ENCODE results near the gene SRD5A3. TPM values are rescaled to one million over a fixed set of nuclear protein-coding genes. Genes with fewer than 3 reads are reported as not detected.

The SRD5A3 gene
- total RNA-seq, 1 donor from 2014 or later = 74.2 TPM

DNA sequence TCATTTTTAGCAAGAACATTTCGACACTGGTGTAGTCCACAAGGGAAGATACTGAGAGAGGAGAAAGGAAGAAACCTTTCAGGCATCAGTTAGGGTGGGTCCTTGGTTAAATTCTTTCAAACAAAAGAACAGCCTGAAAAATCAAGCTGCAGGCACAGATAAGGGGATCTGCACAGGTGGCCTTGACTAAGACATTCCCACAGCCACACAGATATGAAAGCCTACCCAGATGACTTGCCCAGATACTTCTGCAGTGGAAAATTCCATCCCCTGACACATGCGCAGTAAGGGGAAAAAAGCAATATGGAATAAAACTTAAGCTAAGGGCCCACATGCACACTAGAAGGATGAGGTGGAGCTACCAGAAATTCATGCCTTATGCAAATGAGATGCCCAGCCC is 40.8 kb downstream of the SRD5A3 start:
- Mint-ChIP-seq H3K27ac (ENCODE audit: unreplicated experiment) (peak overlapping the region; percentile 88), H3K9me3 (ENCODE audit: unreplicated experiment) (no peaks in the 10 kb centered on the region), H3K36me3 (ENCODE audit: low read depth, unreplicated experiment) (no peaks in the 10 kb centered on the region), H3K27me3 (ENCODE audit: unreplicated experiment) (peaks cover 8% of the 10 kb centered on the region), H3K4me3 (ENCODE audit: unreplicated experiment) (no peak overlapping the region), H3K4me1 (ENCODE audit: unreplicated experiment) (peaks cover 35% of the 10 kb centered on the region)
- TF ChIP-seq, protein P1, sequence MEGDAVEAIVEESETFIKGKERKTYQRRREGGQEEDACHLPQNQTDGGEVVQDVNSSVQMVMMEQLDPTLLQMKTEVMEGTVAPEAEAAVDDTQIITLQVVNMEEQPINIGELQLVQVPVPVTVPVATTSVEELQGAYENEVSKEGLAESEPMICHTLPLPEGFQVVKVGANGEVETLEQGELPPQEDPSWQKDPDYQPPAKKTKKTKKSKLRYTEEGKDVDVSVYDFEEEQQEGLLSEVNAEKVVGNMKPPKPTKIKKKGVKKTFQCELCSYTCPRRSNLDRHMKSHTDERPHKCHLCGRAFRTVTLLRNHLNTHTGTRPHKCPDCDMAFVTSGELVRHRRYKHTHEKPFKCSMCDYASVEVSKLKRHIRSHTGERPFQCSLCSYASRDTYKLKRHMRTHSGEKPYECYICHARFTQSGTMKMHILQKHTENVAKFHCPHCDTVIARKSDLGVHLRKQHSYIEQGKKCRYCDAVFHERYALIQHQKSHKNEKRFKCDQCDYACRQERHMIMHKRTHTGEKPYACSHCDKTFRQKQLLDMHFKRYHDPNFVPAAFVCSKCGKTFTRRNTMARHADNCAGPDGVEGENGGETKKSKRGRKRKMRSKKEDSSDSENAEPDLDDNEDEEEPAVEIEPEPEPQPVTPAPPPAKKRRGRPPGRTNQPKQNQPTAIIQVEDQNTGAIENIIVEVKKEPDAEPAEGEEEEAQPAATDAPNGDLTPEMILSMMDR (IDR thresholded peaks at IDR 0.05; ENCODE audit: unreplicated experiment) = no peak
- DNase-seq (ENCODE audit: low spot score) = no peak

DNA sequence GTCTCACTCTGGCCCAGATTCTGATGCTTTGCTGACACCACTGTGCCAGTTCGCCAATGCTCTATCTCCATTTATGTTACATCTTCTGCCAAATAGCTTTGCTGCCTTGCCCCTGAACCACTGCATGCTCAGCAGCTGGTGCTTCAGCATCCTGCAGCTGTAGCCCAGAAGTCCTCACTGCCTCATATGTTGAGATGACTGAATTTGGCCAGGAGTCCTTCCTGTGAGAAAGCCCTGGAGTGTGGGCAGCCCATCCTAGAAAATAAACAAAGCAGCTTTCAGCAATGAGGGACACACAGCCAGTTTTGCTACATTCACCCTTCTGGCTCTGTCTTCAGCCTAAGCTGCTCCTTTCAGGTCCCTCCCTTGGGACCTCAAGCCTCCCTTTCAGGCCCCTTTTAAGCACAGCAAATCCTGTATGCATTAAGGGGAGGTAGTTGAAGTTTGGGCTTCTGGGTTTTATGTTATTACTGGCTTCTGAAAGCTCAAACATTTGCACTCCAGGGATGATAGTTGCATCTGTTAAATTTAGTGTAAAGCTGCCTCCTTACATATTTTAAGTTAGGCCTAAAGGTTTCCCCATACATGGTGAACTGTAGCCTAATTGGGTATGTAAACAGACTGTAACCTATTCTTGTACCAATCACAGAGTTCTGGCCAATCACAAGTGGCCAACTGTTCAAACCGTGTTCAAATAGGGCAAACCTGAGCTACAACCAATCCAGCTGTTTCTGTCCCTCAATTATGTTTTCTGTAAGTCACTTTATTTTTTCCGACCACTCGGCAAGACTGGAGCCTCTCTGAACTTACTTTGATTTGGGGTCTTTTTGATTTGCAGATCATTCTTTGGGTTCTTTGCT is 47.6 kb downstream of the SRD5A3 start:
- Mint-ChIP-seq H3K9me3 (ENCODE audit: unreplicated experiment) (no peaks in the 10 kb centered on the region), H3K27ac (ENCODE audit: unreplicated experiment) (no peak overlapping the region), H3K36me3 (ENCODE audit: low read depth, unreplicated experiment) (peaks cover 27% of the 10 kb centered on the region), H3K4me1 (ENCODE audit: unreplicated experiment) (peaks cover 39% of the 10 kb centered on the region), H3K27me3 (ENCODE audit: unreplicated experiment) (peaks cover 23% of the 10 kb centered on the region), H3K4me3 (ENCODE audit: unreplicated experiment) (peak overlapping the region; percentile 52)
- no peak for DNase-seq (ENCODE audit: low spot score)
- TF ChIP-seq, protein P1 (IDR thresholded peaks at IDR 0.05; ENCODE audit: unreplicated experiment) = no peak

DNA sequence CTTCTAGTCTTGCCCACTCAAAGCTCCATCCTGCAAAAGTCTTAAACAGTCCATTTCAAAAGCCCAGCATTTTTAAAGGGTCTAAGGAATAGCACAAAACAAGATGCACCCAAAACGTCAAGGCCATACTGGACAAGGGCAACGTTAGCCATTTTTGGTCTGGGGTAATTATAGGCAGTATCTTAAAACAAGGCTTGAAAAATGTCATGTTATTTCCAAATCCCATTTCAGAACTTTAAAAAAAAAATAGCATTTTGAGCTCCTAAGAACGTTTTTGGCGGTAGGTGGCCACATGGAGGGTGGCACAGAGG is 49.1 kb downstream of the SRD5A3 start:
- no peak for DNase-seq (ENCODE audit: low spot score)
- H3K27ac Mint-ChIP-seq (ENCODE audit: unreplicated experiment) = peak overlapping the region; percentile 96
- H3K4me3 Mint-ChIP-seq (ENCODE audit: unreplicated experiment) = peak overlapping the region; percentile 99
- TF ChIP-seq, protein P1 (IDR thresholded peaks at IDR 0.05; ENCODE audit: unreplicated experiment) = no peak
- H3K4me1 Mint-ChIP-seq (ENCODE audit: unreplicated experiment) = peaks cover 40% of the 10 kb centered on the region
- H3K36me3 Mint-ChIP-seq (ENCODE audit: low read depth, unreplicated experiment) = peaks cover 32% of the 10 kb centered on the region
- H3K27me3 Mint-ChIP-seq (ENCODE audit: unreplicated experiment) = peaks cover 23% of the 10 kb centered on the region
- no peaks in the 10 kb centered on the region for H3K9me3 Mint-ChIP-seq (ENCODE audit: unreplicated experiment)

DNA sequence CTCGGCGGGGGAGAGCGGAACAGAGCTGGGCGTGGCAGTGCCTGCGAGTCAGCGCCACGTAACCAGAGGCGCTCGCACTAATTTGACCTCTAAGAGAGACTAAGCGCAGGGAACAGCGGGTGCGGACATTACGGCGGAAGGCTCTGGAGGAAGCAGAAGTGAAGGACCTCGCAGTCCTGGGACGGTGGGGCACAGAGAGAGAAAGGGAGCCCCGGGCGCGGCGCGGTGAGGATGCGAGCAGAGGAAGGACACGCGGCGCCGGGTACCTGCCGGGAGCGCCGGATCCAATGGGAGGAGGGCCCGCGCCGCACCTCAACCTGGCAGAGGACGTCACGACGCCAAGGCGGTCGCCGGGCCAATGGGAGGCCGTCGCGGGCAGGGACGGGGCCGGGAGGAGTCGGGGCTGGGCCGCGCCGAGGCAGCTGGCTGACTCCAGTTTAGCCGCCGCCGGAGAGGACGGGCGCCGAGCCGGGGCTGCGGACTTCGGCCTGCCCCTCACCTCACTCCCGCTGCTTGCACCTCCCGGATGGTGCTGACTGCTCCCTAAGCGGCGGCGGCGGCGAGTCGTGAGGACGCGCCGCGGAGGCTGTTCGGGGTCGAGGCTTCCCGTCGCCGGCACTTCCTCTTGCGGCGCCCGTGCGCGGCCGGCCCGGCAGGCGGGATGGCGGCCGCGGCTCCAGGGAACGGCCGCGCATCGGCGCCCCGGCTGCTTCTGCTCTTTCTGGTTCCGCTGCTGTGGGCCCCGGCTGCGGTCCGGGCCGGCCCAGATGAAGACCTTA is 49.7 kb downstream of the SRD5A3 start, which contains the start of gene TMEM165:
Gene TMEM165, plus strand, starts transcription at position 429 of the 779 bp plus-strand sequence. Its CDS starts 233 bp downstream, at position 662.
- H3K4me3 Mint-ChIP-seq (ENCODE audit: unreplicated experiment) = peak within 1 kb of the TSS; percentile 100
- no peaks in the 10 kb centered on the region for H3K9me3 Mint-ChIP-seq (ENCODE audit: unreplicated experiment)
- H3K36me3 Mint-ChIP-seq (ENCODE audit: low read depth, unreplicated experiment) = peaks cover 34% of the 10 kb centered on the region
- H3K4me1 Mint-ChIP-seq (ENCODE audit: unreplicated experiment) = peaks cover 42% of the 10 kb centered on the region
- TF ChIP-seq, protein P1 (IDR thresholded peaks at IDR 0.05; ENCODE audit: unreplicated experiment) = no peak
- H3K27me3 Mint-ChIP-seq (ENCODE audit: unreplicated experiment) = peaks cover 23% of the 10 kb centered on the region
- peak within 1 kb of the TSS; percentile 96 for H3K27ac Mint-ChIP-seq (ENCODE audit: unreplicated experiment)
- peak; percentile 88 for DNase-seq (ENCODE audit: low spot score)

Measured in endothelial cell (in vitro differentiated cells).